HepG2 (cell line): ENCODE measurements around the gene JUND. TPM values are rescaled to one million over a fixed set of nuclear protein-coding genes. Genes with fewer than 3 reads are reported as not detected.

Source experiments
- ATAC-seq: fragments of 200-7000 bp; cut with Tn5 transposase; 3 replicates; pipeline ENCODE4 v1.9.1; 2020; ENCODE audit warnings: mild to moderate bottlenecking, moderate library complexity
- BruUV-seq: library from RNA; stranded (reverse); fragments of 400-500 nt; replicated peaks from 2 replicates; lab custom pipeline; 2021; lab: Mats Ljungman, UMichigan
- CTCF ChIA-PET: fragments of 300-600 bp; formaldehyde crosslinking; extraction: SDS; loops from one replicate; lab custom pipeline; 2021; ENCODE audit warnings: low total read pairs, inconsistent platforms, low intra/inter-chr PET ratio; lab: Yijun Ruan, JAX
- POLR2A ChIA-PET: fragments of 350-600 bp; sonication (Branson Sonifier 250); formaldehyde crosslinking; loops from one replicate; lab custom pipeline; 2020; ENCODE audit warnings: antibody characterized with exemption, inconsistent platforms; lab: Yijun Ruan, JAX
- DNase-seq: peaks from one replicate; pipeline ENCODE4 v3.0.0-alpha.2; 2015; ENCODE audit warnings: low spot score
- FAIRE-seq: peaks from 3 replicates; lab custom pipeline; 2011; peaks lifted over from hg19 to GRCh38; lab: Jason Lieb, UNC
- H2AFZ ChIP-seq: one replicate; pipeline ENCODE4 v1.6.1; 2011; ENCODE audit warnings: low read length, inconsistent platforms
- H3K27ac ChIP-seq: fragments of 300-600 bp; 3 replicates; pipeline ENCODE4 v1.8.0; 2011; ENCODE audit warnings: mixed run types, mild to moderate bottlenecking, mixed read lengths, low read length, inconsistent platforms; ENCODE audit not compliant: insufficient read depth; ENCODE audit errors: extremely low read length
- H3K27me3 ChIP-seq, 2 experiments: fragments of 200-600 bp in 1 of 2; 2 replicates in 1 of 2; 3 replicates in 1 of 2; pipeline versions ENCODE4 v1.6.0 to v1.8.0; 2011; ENCODE audit warnings: low read length in 2 of 2, mild to moderate bottlenecking in 2 of 2, moderate library complexity in 2 of 2, inconsistent platforms in 1 of 2; ENCODE audit not compliant: insufficient read depth in 2 of 2, control insufficient read depth in 1 of 2
- H3K36me3 ChIP-seq, 2 experiments: fragments of 200-600 bp in 1 of 2; replicated peaks in 1 of 2; 2 replicates in 1 of 2; 3 replicates in 1 of 2; pipeline versions ENCODE4 v1.5.1 to v1.8.0; 2011; ENCODE audit warnings: low read length in 2 of 2, inconsistent platforms in 1 of 2; ENCODE audit not compliant: insufficient read depth in 2 of 2, control insufficient read depth in 1 of 2
- H3K4me1 ChIP-seq: 2 replicates; pipeline ENCODE4 v1.5.1; 2012; ENCODE audit warnings: low read length, inconsistent platforms; ENCODE audit not compliant: insufficient read depth
- H3K4me2 ChIP-seq: 2 replicates; pipeline ENCODE4 v1.6.0; 2011; ENCODE audit warnings: low read depth, low read length, inconsistent platforms
- H3K4me3 ChIP-seq, 3 experiments: fragments of 200-600 bp in 1 of 3; sonication (generic), shearing (Covaris generic) in 1 of 3; replicated peaks in 1 of 3; 2 replicates each; pipeline ENCODE4 v1.5.1; 2011 to 2016; ENCODE audit warnings: low read length in 3 of 3, inconsistent platforms in 2 of 3, low read depth in 2 of 3, mild to moderate bottlenecking in 2 of 3, control low read depth in 1 of 3, mixed read lengths in 1 of 3; ENCODE audit not compliant: insufficient read depth in 1 of 3
- H3K79me2 ChIP-seq: one replicate; pipeline ENCODE4 v1.6.1; 2011; ENCODE audit warnings: low read length, inconsistent platforms; ENCODE audit not compliant: insufficient read depth
- H3K9ac ChIP-seq: 2 replicates; pipeline ENCODE4 v1.6.0; 2011; ENCODE audit warnings: mild to moderate bottlenecking, low read depth, low read length, inconsistent platforms; ENCODE audit not compliant: insufficient read depth
- H3K9me3 ChIP-seq: 2 replicates; pipeline ENCODE4 v1.5.1; 2012; ENCODE audit warnings: mild to moderate bottlenecking, low read length
- H4K20me1 ChIP-seq: 2 replicates; pipeline ENCODE4 v1.6.0; 2011; ENCODE audit warnings: inconsistent platforms, mild to moderate bottlenecking, low read length, moderate library complexity; ENCODE audit not compliant: insufficient read depth
- RBM39 ChIP-seq: fragments of 200-400 bp; formaldehyde crosslinking; IDR thresholded peaks from one replicate; pipeline ENCODE4 v1.6.1; 2018; ENCODE audit warnings: antibody characterized with exemption, mild to moderate bottlenecking, low read depth, low read length; ENCODE audit not compliant: poor library complexity, severe bottlenecking
- TEAD3 ChIP-seq: optimal IDR thresholded peaks from 2 replicates; pipeline ENCODE3; 2016; ENCODE audit warnings: borderline replicate concordance
- ZKSCAN8 ChIP-seq: IDR thresholded peaks from 2 replicates; pipeline ENCODE4 v1.6.1; 2016; ENCODE audit warnings: borderline replicate concordance, missing genetic modification reagents, missing compliant biosample characterization
- ZMYM3 ChIP-seq: sonication (generic); formaldehyde crosslinking; IDR thresholded peaks from 2 replicates; pipeline ENCODE4 v1.5.1; 2020; ENCODE audit warnings: mild to moderate bottlenecking, missing genetic modification reagents
- ZNF3 ChIP-seq: IDR thresholded peaks from 2 replicates; pipeline ENCODE4 v1.7.0; 2017; ENCODE audit warnings: inconsistent platforms
- WGBS: methylation state at CpG from one replicate; pipeline ENCODE4 v1.1.6; 2017; ENCODE audit warnings: low lambda C conversion rate; 5-methylcytosine and 5-hydroxymethylcytosine counted together
- in situ Hi-C: cut with HindIII; loops from 2 replicates; pipeline ENCODE4 v1.10.0; 2017; ENCODE audit warnings: low pct_unique_long_range_greater_than_20kb; ENCODE audit not compliant: extremely low pct_ligation_motif_present
- intact Hi-C: fragments of 100-400 bp; cut with micrococcal nuclease; formaldehyde crosslinking; loops from one replicate; pipeline ENCODE4 v1.10.0; 2022; ENCODE audit not compliant: unreplicated experiment
- polyA plus RNA-seq, 8 experiments: library from polyadenylated mRNA; depleted of rRNA in 3 of 8; stranded (reverse) in 7 of 8; unstranded in 1 of 8; fragments of >200 nt; fragmentation: Illumina TruSeq in 4 of 8; extraction: Trizol in 4 of 8; gene quantifications; 2 replicates each; pipeline versions ENCODE4 v1.2.1 to v1.2.3, GENCODE V29; 2011 to 2016; ENCODE audit warnings: low read depth in 4 of 8, missing spikeins in 1 of 8, mixed read lengths in 1 of 8; ENCODE audit not compliant: insufficient read depth in 1 of 8
- total RNA-seq, 5 experiments: library from RNA; depleted of rRNA; stranded (reverse); fragments of >200 nt; fragmentation: Illumina TruSeq; extraction: Trizol; gene quantifications; 2 replicates each; pipeline ENCODE4 v1.2.3, GENCODE V29; 2016; ENCODE audit warnings: low read depth in 1 of 5
- TF ChIP-seq, protein P1 (sequence below): sonication (generic); formaldehyde crosslinking; IDR thresholded peaks from 2 replicates; pipeline ENCODE4 v1.8.0; 2022; ENCODE audit warnings: mild to moderate bottlenecking, missing genetic modification reagents, borderline replicate concordance

JUND gene
- total and polyA plus RNA-seq, 2 of the 13 experiments (the other 11 are each of a cell fraction or from before 2014, with no cell fraction given) = 41.2 to 59.8 TPM

- TF ChIP-seq ZKSCAN8 (CRISPR knock-in tag) (0 out of 2 replicates have a peak, but pooled peaks have one; percentile 22), ZNF3 (CRISPR knock-in tag) (peak; percentile 90), RBM39 (no peak), TEAD3 (peak; percentile 75)
- TF ChIP-seq, all 625 proteins: peak for 10
These were observed 6.7 kb upstream of the JUND start (continued) for GRCh38 chr19:18287836-18288772.

- BruUV-seq = no TSS peak
- Histone ChIP-seq H3K27ac (no peak overlapping the region), H3K4me2 (no peak overlapping the region), H4K20me1 (no peaks in the 10 kb centered on the region), H2AFZ (no peak overlapping the region), H3K9me3 (no peaks in the 10 kb centered on the region), H3K4me1 (peaks cover 88% of the 10 kb centered on the region), H3K79me2 (no peaks in the 10 kb centered on the region), H3K9ac (no peak overlapping the region), H3K27me3 (no peaks in the 10 kb centered on the region), H3K36me3 (no peaks in the 10 kb centered on the region), H3K4me3 (no peak overlapping the region)
- intact Hi-C loops (loop anchor here (10.0 kb wide), 1 partner anchor 238 kb away; the partner anchor contains the start of gene ELL), in situ Hi-C loops (no loop called here)
- DNase-seq = no peak
- ChIA-PET CTCF (no interaction called here), POLR2A (no interaction called here)
- no peak for ATAC-seq
- no peak for FAIRE-seq
- WGBS = 60% methylated on average over 4 of the region's 21 CpGs
- peak; percentile 56; the same call in 1 of the 2 replicates for TF ChIP-seq ZMYM3 (CRISPR knock-in tag)
- TF ChIP-seq, protein P1, sequence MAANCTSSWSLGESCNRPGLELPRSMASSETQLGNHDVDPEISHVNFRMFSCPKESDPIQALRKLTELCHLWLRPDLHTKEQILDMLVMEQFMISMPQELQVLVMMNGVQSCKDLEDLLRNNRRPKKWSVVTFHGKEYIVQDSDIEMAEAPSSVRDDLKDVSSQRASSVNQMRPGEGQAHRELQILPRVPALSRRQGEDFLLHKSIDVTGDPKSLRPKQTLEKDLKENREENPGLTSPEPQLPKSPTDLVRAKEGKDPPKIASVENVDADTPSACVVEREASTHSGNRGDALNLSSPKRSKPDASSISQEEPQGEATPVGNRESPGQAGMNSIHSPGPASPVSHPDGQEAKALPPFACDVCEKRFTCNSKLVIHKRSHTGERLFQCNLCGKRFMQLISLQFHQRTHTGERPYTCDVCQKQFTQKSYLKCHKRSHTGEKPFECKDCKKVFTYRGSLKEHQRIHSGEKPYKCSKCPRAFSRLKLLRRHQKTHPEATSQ = no peak
These were observed 5.7 kb upstream of the JUND start for GRCh38 chr19:18286973-18287635.
